ENCODE measurements around the gene FXR2.

DNA sequence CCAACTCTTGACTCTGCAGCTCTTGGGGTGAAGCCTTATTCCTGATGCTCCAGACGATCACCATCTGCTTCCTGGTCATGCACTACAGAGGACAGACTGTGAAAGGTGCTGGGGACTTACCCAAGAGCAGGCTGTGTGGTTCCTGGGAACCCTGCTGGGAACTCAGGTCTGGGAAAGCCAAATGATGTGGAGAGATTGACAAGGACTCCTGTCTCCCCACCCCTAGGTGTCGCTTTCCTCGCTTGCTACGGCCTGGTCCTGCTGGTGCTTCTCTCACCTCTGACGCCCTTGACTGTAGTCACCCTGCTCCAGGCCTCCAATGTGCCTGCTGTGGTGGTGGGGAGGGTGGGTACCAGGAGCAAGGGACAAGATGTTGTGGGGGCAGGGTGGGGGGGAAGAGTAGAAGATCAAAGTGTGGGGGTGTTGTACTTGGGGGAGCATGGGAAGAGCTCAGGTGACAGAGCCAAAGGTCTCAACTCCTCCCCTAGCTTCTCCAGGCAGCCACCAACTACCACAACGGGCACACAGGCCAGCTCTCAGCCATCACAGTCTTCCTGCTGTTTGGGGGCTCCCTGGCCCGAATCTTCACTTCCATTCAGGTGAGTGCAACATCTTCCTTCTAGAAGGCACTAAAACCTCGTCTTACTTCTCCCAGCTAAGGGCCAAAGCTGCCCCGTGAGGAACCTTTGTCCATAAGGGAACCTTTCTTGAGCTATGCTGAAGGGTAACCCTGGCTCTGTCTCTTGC lies 27.9 kb downstream of the FXR2 start:
- TF ChIP-seq, protein P1, sequence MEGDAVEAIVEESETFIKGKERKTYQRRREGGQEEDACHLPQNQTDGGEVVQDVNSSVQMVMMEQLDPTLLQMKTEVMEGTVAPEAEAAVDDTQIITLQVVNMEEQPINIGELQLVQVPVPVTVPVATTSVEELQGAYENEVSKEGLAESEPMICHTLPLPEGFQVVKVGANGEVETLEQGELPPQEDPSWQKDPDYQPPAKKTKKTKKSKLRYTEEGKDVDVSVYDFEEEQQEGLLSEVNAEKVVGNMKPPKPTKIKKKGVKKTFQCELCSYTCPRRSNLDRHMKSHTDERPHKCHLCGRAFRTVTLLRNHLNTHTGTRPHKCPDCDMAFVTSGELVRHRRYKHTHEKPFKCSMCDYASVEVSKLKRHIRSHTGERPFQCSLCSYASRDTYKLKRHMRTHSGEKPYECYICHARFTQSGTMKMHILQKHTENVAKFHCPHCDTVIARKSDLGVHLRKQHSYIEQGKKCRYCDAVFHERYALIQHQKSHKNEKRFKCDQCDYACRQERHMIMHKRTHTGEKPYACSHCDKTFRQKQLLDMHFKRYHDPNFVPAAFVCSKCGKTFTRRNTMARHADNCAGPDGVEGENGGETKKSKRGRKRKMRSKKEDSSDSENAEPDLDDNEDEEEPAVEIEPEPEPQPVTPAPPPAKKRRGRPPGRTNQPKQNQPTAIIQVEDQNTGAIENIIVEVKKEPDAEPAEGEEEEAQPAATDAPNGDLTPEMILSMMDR (IDR thresholded peaks at IDR 0.05) = no peak
- no peak for TF ChIP-seq POLR2A (IDR thresholded peaks at IDR 0.05)

Measured in lower leg skin (tissue), 3 donors.